HEK293T (cell line): ENCODE results near the gene HCN1.

ENCODE experiments used
- CTCF ChIA-PET: fragments of 350-600 bp; formaldehyde crosslinking; extraction: SDS; loops from one replicate; lab custom pipeline; 2021; ENCODE audit warnings: antibody characterized with exemption, inconsistent platforms; lab: Yijun Ruan, JAX
- POLR2A ChIA-PET: fragments of 350-600 bp; formaldehyde crosslinking; extraction: SDS; loops from one replicate; lab custom pipeline; 2020; ENCODE audit warnings: antibody characterized with exemption, inconsistent platforms; lab: Yijun Ruan, JAX
- DNase-seq: peaks from one replicate; pipeline ENCODE4 v3.0.0; 2012; ENCODE audit warnings: mixed read lengths; ENCODE audit errors: extremely low spot score
- ARNT ChIP-seq: fragments of 450-650 bp; IDR thresholded peaks from 2 replicates; pipeline ENCODE4 v1.6.1; 2017; ENCODE audit warnings: mild to moderate bottlenecking
- BHLHE40 ChIP-seq: fragments of 450-650 bp; IDR thresholded peaks from 2 replicates; pipeline ENCODE4 v1.6.1; 2016; ENCODE audit warnings: mild to moderate bottlenecking, moderate library complexity, borderline replicate concordance
- CTBP1 ChIP-seq: fragments of 450-650 bp; IDR thresholded peaks from 2 replicates; pipeline ENCODE4 v1.6.1; 2016; ENCODE audit warnings: borderline replicate concordance
- ELF4 ChIP-seq: fragments of 450-650 bp; IDR thresholded peaks from 2 replicates; pipeline ENCODE4 v1.6.1; 2017; ENCODE audit warnings: antibody characterized with exemption
- FOXA1 ChIP-seq: fragments of 450-650 bp; IDR thresholded peaks from 2 replicates; pipeline ENCODE4 v1.6.1; 2016; ENCODE audit warnings: mild to moderate bottlenecking
- FOXK2 ChIP-seq: fragments of 450-650 bp; IDR thresholded peaks from 2 replicates; pipeline ENCODE4 v1.6.1; 2016; ENCODE audit warnings: mild to moderate bottlenecking
- FOXM1 ChIP-seq: fragments of 450-650 bp; IDR thresholded peaks from 2 replicates; pipeline ENCODE4 v1.6.1; 2017; ENCODE audit warnings: mild to moderate bottlenecking, borderline replicate concordance
- HDGF ChIP-seq: fragments of 450-650 bp; IDR thresholded peaks from 2 replicates; pipeline ENCODE4 v1.6.1; 2017; ENCODE audit warnings: antibody characterized with exemption, borderline replicate concordance
- L3MBTL2 ChIP-seq: fragments of 450-650 bp; conservative IDR thresholded peaks from 2 replicates; pipeline ENCODE4 v1.6.1; 2016; ENCODE audit warnings: mild to moderate bottlenecking
- LEF1 ChIP-seq: fragments of 450-650 bp; IDR thresholded peaks from 2 replicates; pipeline ENCODE4 v1.6.1; 2017; ENCODE audit warnings: mild to moderate bottlenecking, borderline replicate concordance
- NFRKB ChIP-seq: fragments of 450-650 bp; IDR thresholded peaks from 2 replicates; pipeline ENCODE4 v1.6.1; 2016; ENCODE audit warnings: mild to moderate bottlenecking, moderate library complexity
- SP1 ChIP-seq: fragments of 450-650 bp; IDR thresholded peaks from 2 replicates; pipeline ENCODE4 v1.6.1; 2017
- SUZ12 ChIP-seq: fragments of 450-650 bp; IDR thresholded peaks from 2 replicates; pipeline ENCODE4 v1.6.1; 2016; ENCODE audit warnings: mild to moderate bottlenecking
- TARDBP ChIP-seq: fragments of 450-650 bp; IDR thresholded peaks from 2 replicates; pipeline ENCODE4 v1.6.1; 2016
- ZNF384 ChIP-seq: fragments of 450-650 bp; IDR thresholded peaks from 2 replicates; pipeline ENCODE4 v1.6.1; 2016
- TF ChIP-seq, protein P1 (sequence below): fragments of 450-650 bp; IDR thresholded peaks from 2 replicates; pipeline ENCODE4 v1.6.1; 2016

Gene HCN1

DNA sequence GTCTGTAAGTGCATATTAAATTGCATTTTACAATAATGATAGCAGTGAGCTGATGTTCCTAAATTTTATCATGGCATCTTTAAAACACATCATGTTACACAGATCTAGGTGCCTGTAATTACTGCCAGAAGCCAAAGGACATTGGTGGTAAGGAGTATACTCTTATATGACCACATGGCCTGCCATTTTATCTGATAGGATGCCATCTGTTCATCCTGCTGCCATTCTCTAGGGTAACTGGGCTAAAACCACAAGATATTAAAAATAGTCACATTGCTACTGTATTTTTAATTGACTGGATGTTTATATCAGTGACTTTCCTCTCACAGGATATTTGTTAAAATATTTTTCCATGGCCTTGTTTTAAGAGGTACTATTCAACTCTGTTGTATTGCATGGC, 53.1 kb downstream of the HCN1 start:
- POLR2A ChIA-PET: no interaction called here
- CTCF ChIA-PET: no interaction called here
- no peak for TF ChIP-seq SP1
- TF ChIP-seq ZNF384: no peak
- TF ChIP-seq L3MBTL2: no peak
- no peak for TF ChIP-seq FOXM1
- TF ChIP-seq, protein P1, sequence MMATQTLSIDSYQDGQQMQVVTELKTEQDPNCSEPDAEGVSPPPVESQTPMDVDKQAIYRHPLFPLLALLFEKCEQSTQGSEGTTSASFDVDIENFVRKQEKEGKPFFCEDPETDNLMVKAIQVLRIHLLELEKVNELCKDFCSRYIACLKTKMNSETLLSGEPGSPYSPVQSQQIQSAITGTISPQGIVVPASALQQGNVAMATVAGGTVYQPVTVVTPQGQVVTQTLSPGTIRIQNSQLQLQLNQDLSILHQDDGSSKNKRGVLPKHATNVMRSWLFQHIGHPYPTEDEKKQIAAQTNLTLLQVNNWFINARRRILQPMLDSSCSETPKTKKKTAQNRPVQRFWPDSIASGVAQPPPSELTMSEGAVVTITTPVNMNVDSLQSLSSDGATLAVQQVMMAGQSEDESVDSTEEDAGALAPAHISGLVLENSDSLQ: no peak
- TF ChIP-seq FOXK2: no peak
- TF ChIP-seq NFRKB: no peak
- TF ChIP-seq ELF4: no peak
- no peak for TF ChIP-seq TARDBP
- TF ChIP-seq HDGF: no peak
- no peak for TF ChIP-seq LEF1
- TF ChIP-seq ARNT: no peak
- TF ChIP-seq FOXA1: no peak
- no peak for TF ChIP-seq SUZ12
- TF ChIP-seq CTBP1: no peak
- TF ChIP-seq BHLHE40: no peak
- DNase-seq: no peak

GRCh38 chr5:45642370-45642769, 53.8 kb downstream of the HCN1 start:
- ChIA-PET POLR2A (no interaction called here), CTCF (interaction anchor here (0.6 kb wide), 1 partner anchor 45 kb away, joined by 4 read pairs; no protein-coding TSS in a partner anchor)
- no peak for DNase-seq
- TF ChIP-seq ARNT (no peak), ZNF384 (no peak), L3MBTL2 (no peak), CTBP1 (no peak), BHLHE40 (no peak), HDGF (no peak), SP1 (no peak), ELF4 (no peak), FOXM1 (no peak)

DNA sequence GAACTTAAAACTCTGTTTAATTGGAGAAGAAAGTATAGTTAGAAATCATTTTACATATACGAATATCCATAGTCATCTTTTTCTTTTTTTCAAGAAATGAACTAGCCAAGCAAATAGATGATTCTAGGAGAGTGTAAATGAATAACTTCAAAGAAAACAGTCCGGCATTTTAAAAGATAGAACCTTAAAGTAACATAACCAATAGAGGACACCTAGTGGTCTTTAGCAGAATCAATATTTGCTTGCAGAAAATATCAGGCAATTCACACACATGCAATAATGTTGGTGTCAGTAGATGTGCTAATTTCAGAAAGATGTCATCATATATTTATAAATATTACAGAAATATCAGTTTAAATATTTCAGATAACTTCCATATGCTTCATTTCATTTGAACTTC, 57.1 kb downstream of the HCN1 start:
- POLR2A ChIA-PET: no interaction called here
- DNase-seq: no peak
- CTCF ChIA-PET: no interaction called here
- no peak for TF ChIP-seq LEF1
- no peak for TF ChIP-seq SUZ12
- TF ChIP-seq ZNF384: no peak
- no peak for TF ChIP-seq NFRKB
- TF ChIP-seq SP1: no peak
- no peak for TF ChIP-seq TARDBP
- TF ChIP-seq FOXK2: no peak
- no peak for TF ChIP-seq ELF4
- no peak for TF ChIP-seq FOXA1
- TF ChIP-seq FOXM1: no peak
- TF ChIP-seq ARNT: no peak
- TF ChIP-seq L3MBTL2: no peak
- TF ChIP-seq BHLHE40: no peak
- TF ChIP-seq CTBP1: no peak
- TF ChIP-seq, protein P1: no peak

DNA sequence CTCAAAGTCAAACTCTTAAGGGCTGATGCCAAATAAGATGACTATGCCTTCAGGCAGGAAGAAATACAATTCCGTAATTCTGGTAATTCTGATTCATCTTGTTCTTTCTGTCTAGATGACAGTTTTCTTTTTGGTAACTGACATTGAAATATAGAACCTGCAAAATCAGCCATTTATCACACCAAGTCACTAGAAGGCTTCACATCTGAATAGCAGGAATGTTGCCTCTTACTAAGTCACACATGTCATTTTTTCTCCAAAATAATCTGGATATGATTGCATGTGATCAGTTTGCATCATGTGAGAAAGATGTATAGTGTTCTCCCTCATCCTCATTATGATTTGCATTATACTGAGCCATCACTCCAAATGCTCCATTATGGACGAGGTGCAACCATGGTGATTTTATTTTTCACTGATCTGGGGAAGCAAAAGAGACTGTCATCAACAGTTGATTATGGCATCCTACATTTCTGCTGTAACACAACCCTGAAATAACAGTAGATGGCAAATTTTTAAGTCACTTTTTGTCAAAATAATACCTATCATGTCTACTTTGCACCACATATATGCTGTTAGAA, 69.0 kb downstream of the HCN1 start:
- DNase-seq: no peak
- TF ChIP-seq, protein P1: no peak
- TF ChIP-seq BHLHE40: no peak
- no peak for TF ChIP-seq TARDBP
- no peak for TF ChIP-seq L3MBTL2
- no peak for TF ChIP-seq LEF1
- TF ChIP-seq SP1: no peak
- no peak for TF ChIP-seq ZNF384
- no peak for TF ChIP-seq FOXK2
- no peak for TF ChIP-seq NFRKB
- no peak for TF ChIP-seq HDGF
- no peak for TF ChIP-seq SUZ12
- TF ChIP-seq CTBP1: no peak
- TF ChIP-seq FOXA1: no peak
- TF ChIP-seq ELF4: no peak
- no peak for TF ChIP-seq ARNT
- ChIA-PET POLR2A (no interaction called here), CTCF (no interaction called here)

GRCh38 chr5:45623832-45624231, 72.3 kb downstream of the HCN1 start:
- no peak for TF ChIP-seq NFRKB
- TF ChIP-seq LEF1: no peak
- no peak for TF ChIP-seq ELF4
- TF ChIP-seq, protein P1: no peak
- no peak for TF ChIP-seq L3MBTL2
- no peak for TF ChIP-seq FOXM1
- TF ChIP-seq FOXK2: no peak
- ChIA-PET POLR2A (no interaction called here), CTCF (no interaction called here)

More at GRCh38 chr5:45623832-45624231, 72.3 kb downstream of the HCN1 start:
- DNase-seq: no peak
